Nucleus accumbens (tissue), 56 donors: ENCODE results near the gene ARMC5.
"Not testable (repeated sequence)": the region's sequence is repeated elsewhere in the genome, so short reads cannot be mapped to it uniquely, and the experiment has no call there.

ENCODE experiments used
- DNase-seq, 56 donors: peaks; one replicate each; lab custom pipeline; 2025; lab: John Stamatoyannopoulos, UW

The ARMC5 gene

GRCh38 chr16:31493506-31494125, 34.3 kb downstream of the ARMC5 start:
- DNase-seq = no peak

- DNase-seq = no peak
Measured at GRCh38 chr16:31496670-31497069, 37.4 kb downstream of the ARMC5 start.

- no peak for DNase-seq
Measured at GRCh38 chr16:31498493-31498892, 39.2 kb downstream of the ARMC5 start.

GRCh38 chr16:31499928-31500327, 40.6 kb downstream of the ARMC5 start:
- DNase-seq = no peak

GRCh38 chr16:31501226-31501965, 42.1 kb downstream of the ARMC5 start:
- DNase-seq = no peak

GRCh38 chr16:31501966-31502348, 42.7 kb downstream of the ARMC5 start:
- no peak for DNase-seq

- DNase-seq = no peak
Measured at GRCh38 chr16:31502981-31503380, 43.7 kb downstream of the ARMC5 start.

- DNase-seq = not testable (repeated sequence)
Measured at GRCh38 chr16:31503555-31503954, 44.3 kb downstream of the ARMC5 start.

- DNase-seq = no peak
Measured at GRCh38 chr16:31504159-31504558, 44.9 kb downstream of the ARMC5 start.

- no peak for DNase-seq
Measured at GRCh38 chr16:31505483-31505882, 46.2 kb downstream of the ARMC5 start.

- DNase-seq = no peak
Measured at GRCh38 chr16:31507617-31507928, 48.3 kb downstream of the ARMC5 start.

GRCh38 chr16:31507929-31508705, 48.8 kb downstream of the ARMC5 start, which contains the start of gene RUSF1:
TSS of gene RUSF1 (minus strand) at chr16:31508391. CDS start at chr16:31508373, 18 bp downstream.
- DNase-seq = peak in 55 of 56 donors; percentile 25 to 94 (median 85)

- no peak for DNase-seq
Measured at GRCh38 chr16:31508706-31509195, 49.5 kb downstream of the ARMC5 start.

GRCh38 chr16:31513126-31513525, 53.8 kb downstream of the ARMC5 start:
- DNase-seq = no peak

GRCh38 chr16:31513884-31514283, 54.6 kb downstream of the ARMC5 start:
- DNase-seq = no peak
